HFFc6 (cell line): ENCODE results near the gene LRP4. TPM values are rescaled to one million over a fixed set of nuclear protein-coding genes. Genes with fewer than 3 reads are reported as not detected.

Source experiments
- DNase-seq: peaks from one replicate; pipeline ENCODE4 v3.0.0-alpha.2; 2018
- H3K27ac Mint-ChIP-seq: 2 replicates; pipeline ENCODE4 v1.8.0; 2020; ENCODE audit warnings: mild to moderate bottlenecking, mixed read lengths
- H3K27me3 Mint-ChIP-seq: 2 replicates; pipeline ENCODE4 v1.8.0; 2021; ENCODE audit warnings: mild to moderate bottlenecking, moderate library complexity, mixed read lengths; ENCODE audit not compliant: insufficient read depth
- H3K36me3 Mint-ChIP-seq: 2 replicates; pipeline ENCODE4 v1.8.0; 2021; ENCODE audit warnings: low read depth, mixed read lengths
- H3K4me1 Mint-ChIP-seq: 2 replicates; pipeline ENCODE4 v1.8.0; 2020; ENCODE audit warnings: low read depth, mixed read lengths
- H3K4me3 Mint-ChIP-seq: 2 replicates; pipeline ENCODE4 v1.8.0; 2020; ENCODE audit warnings: mild to moderate bottlenecking, moderate library complexity, mixed read lengths
- H3K9me3 Mint-ChIP-seq: 2 replicates; pipeline ENCODE4 v1.8.0; 2020; ENCODE audit warnings: mild to moderate bottlenecking, mixed read lengths
- CTCF ChIP-seq: fragments of 200-600 bp; sonication (generic); IDR thresholded peaks from 2 replicates; pipeline ENCODE4 v1.5.0; 2021; ENCODE audit warnings: antibody characterized with exemption, mild to moderate bottlenecking
- total RNA-seq, 6 experiments: library from RNA; stranded (reverse); fragmentation: NEBNext Ultra II Directional; extraction: Animal tissue kit (Norgen Biotek cat#: 25700); gene quantifications; 2 replicates in 1 of 6; 3 replicates in 5 of 6; pipeline ENCODE4 v1.2.3, GENCODE V29; 2021

LRP4 gene
- total RNA-seq, 6 experiments from 2014 or later: 1.4 to 2.1 (median 1.8) TPM

GRCh38 chr11:46917762-46918082 is 628 bp downstream of the LRP4 start:
- Mint-ChIP-seq H3K27ac (peak overlapping the region; percentile 57), H3K36me3 (no peaks in the 10 kb centered on the region), H3K27me3 (peaks cover 20% of the 10 kb centered on the region), H3K4me3 (peak overlapping the region; percentile 91), H3K4me1 (peaks cover 67% of the 10 kb centered on the region), H3K9me3 (no peaks in the 10 kb centered on the region)
- no peak for DNase-seq
- TF ChIP-seq CTCF: no peak

GRCh38 chr11:46917109-46917761 is 1.1 kb downstream of the LRP4 start:
- TF ChIP-seq CTCF: no peak
- peaks cover 72% of the 10 kb centered on the region for H3K4me1 Mint-ChIP-seq
- H3K9me3 Mint-ChIP-seq: no peaks in the 10 kb centered on the region

GRCh38 chr11:46916286-46917108 is 1.9 kb downstream of the LRP4 start:
- TF ChIP-seq CTCF: peak; percentile 68
- H3K27me3 Mint-ChIP-seq: peaks cover 20% of the 10 kb centered on the region
- H3K4me1 Mint-ChIP-seq: peaks cover 72% of the 10 kb centered on the region
- no peaks in the 10 kb centered on the region for H3K9me3 Mint-ChIP-seq
- no peaks in the 10 kb centered on the region for H3K36me3 Mint-ChIP-seq
- peak overlapping the region; percentile 91 for H3K4me3 Mint-ChIP-seq
- peak; percentile 60 for DNase-seq
- H3K27ac Mint-ChIP-seq: peak overlapping the region; percentile 74

More at GRCh38 chr11:46917109-46917761, 1.1 kb downstream of the LRP4 start:
- Mint-ChIP-seq H3K4me3 (peak overlapping the region; percentile 91), H3K27me3 (peaks cover 20% of the 10 kb centered on the region), H3K27ac (peak overlapping the region; percentile 74), H3K36me3 (no peaks in the 10 kb centered on the region)
- DNase-seq: no peak

GRCh38 chr11:46914910-46915309 is 3.4 kb downstream of the LRP4 start:
- Mint-ChIP-seq H3K4me1 (peaks cover 57% of the 10 kb centered on the region), H3K4me3 (no peak overlapping the region), H3K36me3 (no peaks in the 10 kb centered on the region), H3K9me3 (no peaks in the 10 kb centered on the region), H3K27ac (peak overlapping the region; percentile 76), H3K27me3 (peaks cover 16% of the 10 kb centered on the region)
- no peak for TF ChIP-seq CTCF
- DNase-seq: no peak

- peak overlapping the region; percentile 56 for H3K4me3 Mint-ChIP-seq
- H3K9me3 Mint-ChIP-seq: no peaks in the 10 kb centered on the region
- no peak for TF ChIP-seq CTCF
- peaks cover 16% of the 10 kb centered on the region for H3K27me3 Mint-ChIP-seq
- H3K27ac Mint-ChIP-seq: peak overlapping the region; percentile 76
- DNase-seq: peak; percentile 39
- peaks cover 51% of the 10 kb centered on the region for H3K4me1 Mint-ChIP-seq
- H3K36me3 Mint-ChIP-seq: no peaks in the 10 kb centered on the region
These were observed 4.0 kb downstream of the LRP4 start for GRCh38 chr11:46914363-46914762.
